ENCODE measurements around the gene CKAP2L.

GRCh38 chr2:112718863-112719370 is 45.5 kb downstream of the CKAP2L start:
- TF ChIP-seq CTCF (IDR thresholded peaks at IDR 0.05): no peak
- no peak for TF ChIP-seq POLR2A (IDR thresholded peaks at IDR 0.05)
